Activated CD4-positive, alpha-beta memory T cell treated with anti-CD3 and anti-CD28 coated beads for 36 hours (primary cell): ENCODE measurements around the gene C2CD3. TPM values are rescaled to one million over a fixed set of nuclear protein-coding genes. Genes with fewer than 3 reads are reported as not detected.
"Not testable (repeated sequence)": the region's sequence is repeated elsewhere in the genome, so short reads cannot be mapped to it uniquely, and the experiment has no call there.

Experiments
- CTCF ChIA-PET: fragments of 350-600 bp; sonication (Branson Sonifier 250); formaldehyde crosslinking; loops from one replicate; lab custom pipeline; 2021; ENCODE audit warnings: antibody characterized with exemption, inconsistent platforms; lab: Charles Lee
- POLR2A ChIA-PET: fragments of 350-600 bp; sonication (Branson Sonifier 250); formaldehyde crosslinking; loops from one replicate; lab custom pipeline; 2021; ENCODE audit warnings: antibody characterized with exemption; lab: Charles Lee
- DNase-seq: peaks from one replicate; pipeline ENCODE4 v3.0.0-alpha.2; 2020
- H3K27ac Mint-ChIP-seq: one replicate; pipeline ENCODE4 v1.8.0; 2021; ENCODE audit warnings: mixed read lengths
- H3K27me3 Mint-ChIP-seq: one replicate; pipeline ENCODE4 v1.8.0; 2021; ENCODE audit warnings: mixed read lengths
- H3K36me3 Mint-ChIP-seq: one replicate; pipeline ENCODE4 v1.8.0; 2021; ENCODE audit warnings: mixed read lengths
- H3K4me1 Mint-ChIP-seq: one replicate; pipeline ENCODE4 v1.8.0; 2021; ENCODE audit warnings: low read depth, mixed read lengths
- H3K4me3 Mint-ChIP-seq: one replicate; pipeline ENCODE4 v1.8.0; 2021; ENCODE audit warnings: mild to moderate bottlenecking, mixed read lengths
- H3K9me3 Mint-ChIP-seq: one replicate; pipeline ENCODE4 v1.8.0; 2021; ENCODE audit warnings: mixed read lengths
- intact Hi-C: fragments of 100-400 bp; cut with micrococcal nuclease; formaldehyde crosslinking; loops from one replicate; pipeline ENCODE4 v1.15.1; 2023
- total RNA-seq, 2 experiments: library from RNA; stranded (reverse); gene quantifications; one replicate each; pipeline ENCODE4 v1.2.3, GENCODE V29; 2021

Gene C2CD3
- total RNA-seq, 2 experiments from 2014 or later = 22.6 to 24.7 TPM

- DNase-seq = no peak
- H3K9me3 Mint-ChIP-seq = no peaks in the 10 kb centered on the region
- CTCF ChIA-PET = interaction anchor here (0.7 kb wide), 1 partner anchor 165 kb away, joined by 3 read pairs; no protein-coding TSS in a partner anchor
- intact Hi-C loops = no loop called here
- H3K27ac Mint-ChIP-seq = no peak overlapping the region
- H3K4me3 Mint-ChIP-seq = no peak overlapping the region
- H3K36me3 Mint-ChIP-seq = peaks cover 25% of the 10 kb centered on the region
- H3K27me3 Mint-ChIP-seq = no peaks in the 10 kb centered on the region
- POLR2A ChIA-PET = no interaction called here
- H3K4me1 Mint-ChIP-seq = peaks cover 4% of the 10 kb centered on the region
Measured at GRCh38 chr11:74157169-74157568, 13.6 kb downstream of the C2CD3 start.

GRCh38 chr11:74154620-74155281 is 16.1 kb downstream of the C2CD3 start:
- ChIA-PET CTCF (no interaction called here), POLR2A (no interaction called here)
- Mint-ChIP-seq H3K27me3 (no peaks in the 10 kb centered on the region), H3K36me3 (peaks cover 16% of the 10 kb centered on the region), H3K27ac (no peak overlapping the region), H3K9me3 (no peaks in the 10 kb centered on the region), H3K4me1 (peaks cover 3% of the 10 kb centered on the region), H3K4me3 (no peak overlapping the region)
- no peak for DNase-seq
- intact Hi-C loops = no loop called here

- intact Hi-C loops = no loop called here
- H3K4me1 Mint-ChIP-seq = peaks cover 5% of the 10 kb centered on the region
- no peaks in the 10 kb centered on the region for H3K9me3 Mint-ChIP-seq
- no peaks in the 10 kb centered on the region for H3K27me3 Mint-ChIP-seq
- no peak overlapping the region for H3K4me3 Mint-ChIP-seq
- no peak for DNase-seq
- ChIA-PET POLR2A (no interaction called here), CTCF (no interaction called here)
- no peak overlapping the region for H3K27ac Mint-ChIP-seq
- peaks cover 11% of the 10 kb centered on the region for H3K36me3 Mint-ChIP-seq
Measured at GRCh38 chr11:74153224-74153623, 17.6 kb downstream of the C2CD3 start.

- Mint-ChIP-seq H3K9me3 (no peaks in the 10 kb centered on the region), H3K27me3 (no peaks in the 10 kb centered on the region), H3K27ac (no peak overlapping the region), H3K4me3 (no peak overlapping the region), H3K36me3 (peaks cover 9% of the 10 kb centered on the region), H3K4me1 (peaks cover 7% of the 10 kb centered on the region)
- CTCF ChIA-PET = no interaction called here
- no peak for DNase-seq
- intact Hi-C loops = no loop called here
- POLR2A ChIA-PET = no interaction called here
Measured at GRCh38 chr11:74147199-74147929, 23.4 kb downstream of the C2CD3 start.

- ChIA-PET POLR2A (no interaction called here), CTCF (interaction anchor here (1.3 kb wide), 1 partner anchor 181 kb away, joined by 3 read pairs; no protein-coding TSS in a partner anchor)
- Mint-ChIP-seq H3K4me3 (no peak overlapping the region), H3K27me3 (no peaks in the 10 kb centered on the region), H3K27ac (no peak overlapping the region), H3K9me3 (no peaks in the 10 kb centered on the region), H3K4me1 (peaks cover 4% of the 10 kb centered on the region), H3K36me3 (peaks cover 7% of the 10 kb centered on the region)
- intact Hi-C loops = no loop called here
- no peak for DNase-seq
Measured at GRCh38 chr11:74144592-74144991, 26.2 kb downstream of the C2CD3 start.

GRCh38 chr11:74142624-74143023 is 28.2 kb downstream of the C2CD3 start:
- intact Hi-C loops = no loop called here
- Mint-ChIP-seq H3K4me3 (no peak overlapping the region), H3K36me3 (peaks cover 16% of the 10 kb centered on the region), H3K27me3 (no peaks in the 10 kb centered on the region), H3K9me3 (no peaks in the 10 kb centered on the region), H3K4me1 (peaks cover 2% of the 10 kb centered on the region), H3K27ac (no peak overlapping the region)
- ChIA-PET CTCF (no interaction called here), POLR2A (no interaction called here)
- DNase-seq = no peak

GRCh38 chr11:74141908-74142307 is 28.9 kb downstream of the C2CD3 start:
- H3K4me3 Mint-ChIP-seq = no peak overlapping the region
- peaks cover 18% of the 10 kb centered on the region for H3K36me3 Mint-ChIP-seq
- CTCF ChIA-PET = no interaction called here
- no peaks in the 10 kb centered on the region for H3K9me3 Mint-ChIP-seq
- intact Hi-C loops = no loop called here
- DNase-seq = no peak
- POLR2A ChIA-PET = no interaction called here
- no peak overlapping the region for H3K27ac Mint-ChIP-seq
- H3K4me1 Mint-ChIP-seq = peaks cover 2% of the 10 kb centered on the region
- no peaks in the 10 kb centered on the region for H3K27me3 Mint-ChIP-seq

GRCh38 chr11:74141241-74141695 is 29.5 kb downstream of the C2CD3 start:
- Mint-ChIP-seq H3K4me3 (no peak overlapping the region), H3K9me3 (no peaks in the 10 kb centered on the region), H3K27me3 (no peaks in the 10 kb centered on the region), H3K4me1 (peaks cover 2% of the 10 kb centered on the region), H3K27ac (no peak overlapping the region), H3K36me3 (peaks cover 19% of the 10 kb centered on the region)
- POLR2A ChIA-PET = no interaction called here
- DNase-seq = no peak
- CTCF ChIA-PET = no interaction called here
- intact Hi-C loops = no loop called here

- H3K27me3 Mint-ChIP-seq, H3K4me1 Mint-ChIP-seq, POLR2A ChIA-PET, DNase-seq, H3K4me3 Mint-ChIP-seq, intact Hi-C loops, H3K27ac Mint-ChIP-seq, H3K9me3 Mint-ChIP-seq, CTCF ChIA-PET: not testable (repeated sequence)
- H3K36me3 Mint-ChIP-seq = peaks cover 15% of the 10 kb centered on the region
Measured at GRCh38 chr11:74139919-74140431, 30.8 kb downstream of the C2CD3 start.

- CTCF ChIA-PET = interaction anchor here (1.4 kb wide), 1 partner anchor 12 kb away, joined by 4 read pairs; no protein-coding TSS in a partner anchor
- intact Hi-C loops = no loop called here
- peaks cover 15% of the 10 kb centered on the region for H3K36me3 Mint-ChIP-seq
- H3K27me3 Mint-ChIP-seq = no peaks in the 10 kb centered on the region
- no peak for DNase-seq
- H3K4me3 Mint-ChIP-seq = no peak overlapping the region
- peaks cover 2% of the 10 kb centered on the region for H3K4me1 Mint-ChIP-seq
- H3K27ac Mint-ChIP-seq = no peak overlapping the region
- H3K9me3 Mint-ChIP-seq = no peaks in the 10 kb centered on the region
- POLR2A ChIA-PET = no interaction called here
Measured at GRCh38 chr11:74139151-74139918, 31.5 kb downstream of the C2CD3 start.

- H3K4me1 Mint-ChIP-seq = no peaks in the 10 kb centered on the region
- DNase-seq = no peak
- peaks cover 16% of the 10 kb centered on the region for H3K36me3 Mint-ChIP-seq
- CTCF ChIA-PET = interaction anchor here (1.4 kb wide), 1 partner anchor 11 kb away, joined by 4 read pairs; no protein-coding TSS in a partner anchor
- H3K4me3 Mint-ChIP-seq = no peak overlapping the region
- intact Hi-C loops = no loop called here
- POLR2A ChIA-PET = no interaction called here
- H3K27ac Mint-ChIP-seq = no peak overlapping the region
- H3K9me3 Mint-ChIP-seq = no peaks in the 10 kb centered on the region
- H3K27me3 Mint-ChIP-seq = no peaks in the 10 kb centered on the region
Measured at GRCh38 chr11:74138572-74138971, 32.2 kb downstream of the C2CD3 start.

GRCh38 chr11:74138021-74138420 is 32.8 kb downstream of the C2CD3 start:
- Mint-ChIP-seq H3K36me3 (peaks cover 17% of the 10 kb centered on the region), H3K27ac (no peak overlapping the region), H3K27me3 (no peaks in the 10 kb centered on the region), H3K4me1 (no peaks in the 10 kb centered on the region), H3K9me3 (no peaks in the 10 kb centered on the region), H3K4me3 (no peak overlapping the region)
- intact Hi-C loops = no loop called here
- CTCF ChIA-PET = interaction anchor here (1.4 kb wide), 1 partner anchor 11 kb away, joined by 4 read pairs; no protein-coding TSS in a partner anchor
- no peak for DNase-seq
- POLR2A ChIA-PET = no interaction called here
